K562 (cell line): Measurements from ENCODE around the gene CNTNAP3. TPM values are rescaled to one million over a fixed set of nuclear protein-coding genes. Genes with fewer than 3 reads are reported as not detected.
"Not testable (repeated sequence)": the region's sequence is repeated elsewhere in the genome, so short reads cannot be mapped to it uniquely, and the experiment has no call there.

Experiments
- ATAC-seq: fragments of 200-7000 bp; cut with Tn5 transposase; 3 replicates; pipeline ENCODE4 v1.9.1; 2020; ENCODE audit warnings: moderate library complexity
- BruUV-seq: library from RNA; stranded (reverse); fragments of 400-500 nt; replicated peaks from 2 replicates; lab custom pipeline; 2021; lab: Mats Ljungman, UMichigan
- CTCF ChIA-PET: fragments of 300-600 bp; formaldehyde crosslinking; extraction: SDS; loops from one replicate; lab custom pipeline; 2021; ENCODE audit warnings: low intra/inter-chr PET ratio; lab: Yijun Ruan, JAX
- POLR2A ChIA-PET: fragments of 300-600, 350-650 bp; sonication (Branson Sonifier 250); formaldehyde crosslinking; extraction: SDS; loops from one replicate; lab custom pipeline; 2021; ENCODE audit warnings: antibody characterized with exemption, inconsistent platforms; lab: Yijun Ruan, JAX
- DNase-seq, 4 experiments: peaks; one replicate each; pipeline versions ENCODE4 v3.0.0 to v3.0.0-alpha.2; 2011 to 2018; ENCODE audit warnings: low spot score in 3 of 4, mixed read lengths in 3 of 4; ENCODE audit errors: extremely low read depth in 1 of 4
- FAIRE-seq: peaks from 2 replicates; lab custom pipeline; 2011; peaks lifted over from hg19 to GRCh38; lab: Jason Lieb, UNC
- H2AFZ ChIP-seq: 2 replicates; pipeline ENCODE4 v1.6.0; 2011; ENCODE audit warnings: low read depth, low read length, control low read depth, inconsistent platforms
- H3K27ac ChIP-seq: fragments of 200-600 bp; 3 replicates; pipeline ENCODE4 v1.8.0; 2011; ENCODE audit warnings: low read depth, mild to moderate bottlenecking, control low read depth, inconsistent platforms, low read length, moderate library complexity, mixed read lengths; ENCODE audit errors: extremely low read depth
- H3K27me3 ChIP-seq, 2 experiments: fragments of 300-600 bp in 1 of 2; 2 replicates in 1 of 2; 3 replicates in 1 of 2; pipeline versions ENCODE4 v1.6.0 to v1.8.0; 2011; ENCODE audit warnings: inconsistent platforms in 2 of 2, low read length in 2 of 2, mild to moderate bottlenecking in 1 of 2, mixed read lengths in 1 of 2, moderate library complexity in 1 of 2; ENCODE audit not compliant: control insufficient read depth in 2 of 2, insufficient read depth in 2 of 2
- H3K36me3 ChIP-seq: fragments of 300-600 bp; 3 replicates; pipeline ENCODE4 v1.8.0; 2011; ENCODE audit warnings: mild to moderate bottlenecking, low read length, inconsistent platforms; ENCODE audit not compliant: control insufficient read depth, insufficient read depth
- H3K4me1 ChIP-seq, 2 experiments: fragments of 200-600 bp in 1 of 2; replicated peaks in 1 of 2; 2 replicates in 1 of 2; 3 replicates in 1 of 2; pipeline versions ENCODE4 v1.5.1 to v1.8.0; 2011; ENCODE audit warnings: inconsistent platforms in 2 of 2, low read length in 2 of 2, mild to moderate bottlenecking in 1 of 2, mixed read lengths in 1 of 2, moderate library complexity in 1 of 2; ENCODE audit not compliant: control insufficient read depth in 2 of 2, insufficient read depth in 2 of 2
- H3K4me2 ChIP-seq: 2 replicates; pipeline ENCODE4 v1.6.1; 2011; ENCODE audit warnings: low read length, control low read depth, inconsistent platforms, mixed read lengths; ENCODE audit not compliant: insufficient read depth
- H3K4me3 ChIP-seq: fragments of 200-600 bp; sonication (generic), shearing (Covaris generic); 2 replicates; pipeline ENCODE4 v1.5.1; 2016; ENCODE audit warnings: control low read depth, inconsistent platforms
- H3K79me2 ChIP-seq: fragments of 200-600 bp; 3 replicates; pipeline ENCODE4 v1.8.0; 2011; ENCODE audit warnings: low read length, inconsistent platforms; ENCODE audit not compliant: control insufficient read depth, insufficient read depth
- H3K9ac ChIP-seq, 2 experiments: 2 replicates each; pipeline versions ENCODE4 v1.6.0 to v1.6.1; 2011; ENCODE audit warnings: low read depth in 2 of 2, low read length in 2 of 2, control low read depth in 1 of 2, inconsistent platforms in 1 of 2, mild to moderate bottlenecking in 1 of 2, mixed read lengths in 1 of 2; ENCODE audit not compliant: insufficient read depth in 1 of 2
- H3K9me1 ChIP-seq: one replicate; pipeline ENCODE4 v1.6.0; 2011; ENCODE audit warnings: inconsistent platforms, mild to moderate bottlenecking, low read length, moderate library complexity; ENCODE audit not compliant: control insufficient read depth, insufficient read depth
- H3K9me3 ChIP-seq: replicated peaks from 2 replicates; pipeline ENCODE4 v1.5.1; 2011; ENCODE audit warnings: low read depth, low read length, inconsistent platforms; ENCODE audit not compliant: control insufficient read depth, insufficient read depth
- H4K20me1 ChIP-seq: replicated peaks from 2 replicates; pipeline ENCODE4 v1.6.1; 2011; ENCODE audit warnings: low read length, inconsistent platforms, mixed read lengths; ENCODE audit not compliant: control insufficient read depth, insufficient read depth
- WGBS: fragments of 100-300 bp; shearing (Covaris generic); methylation state at CpG from one replicate; pipeline ENCODE4 v1.1.6; 2016; ENCODE audit warnings: low coverage, mixed read lengths; ENCODE audit not compliant: insufficient coverage; ENCODE audit errors: missing lambda C conversion rate; 5-methylcytosine and 5-hydroxymethylcytosine counted together
- in situ Hi-C: fragments of 300-500 bp; cut with MboI; formaldehyde crosslinking; loops from 4 replicates; pipeline ENCODE4 v1.15.0; 2018; ENCODE audit warnings: inconsistent platforms, mixed read lengths
- intact Hi-C: fragments of 100-400 bp; cut with micrococcal nuclease; formaldehyde crosslinking; loops from 2 replicates; pipeline ENCODE4 v1.14.2; 2022
- polyA plus RNA-seq, 8 experiments: library from polyadenylated mRNA; depleted of rRNA in 4 of 8; stranded (reverse) in 5 of 8; unstranded in 3 of 8; fragments of >200 nt; fragmentation: Nextera tagmentation in 2 of 8; fragmentation: Illumina TruSeq in 1 of 8; extraction: Ambion mirVana in 2 of 8; extraction: Trizol in 1 of 8; gene quantifications; 2 replicates each; pipeline versions ENCODE4 v1.2.1 to v1.2.3, GENCODE V29; 2011 to 2014; ENCODE audit warnings: inconsistent platforms in 1 of 8, missing spikeins in 1 of 8
- total RNA-seq, 7 experiments: library from RNA; depleted of rRNA in 6 of 7; stranded (reverse); fragments of >200 nt in 6 of 7; fragmentation: Illumina TruSeq in 2 of 7; extraction: Trizol in 2 of 7; gene quantifications; 2 replicates each; pipeline versions ENCODE4 v1.2.1 to v1.2.3, GENCODE V29; 2011 to 2021; ENCODE audit warnings: low replicate concordance in 1 of 7

The CNTNAP3 gene
- total and polyA plus RNA-seq, 9 of the 15 experiments (the other 6 are each of a cell fraction or from before 2014, with no cell fraction given): 0.04 to 0.36 (median 0.11) TPM; not detected in 1

GRCh38 chr9:39205842-39206241 is 82.1 kb downstream of the CNTNAP3 start:
- intact Hi-C loops, POLR2A ChIA-PET, H3K9me1 ChIP-seq, FAIRE-seq, H2AFZ ChIP-seq, BruUV-seq, H3K9ac ChIP-seq, H3K4me3 ChIP-seq, H3K36me3 ChIP-seq, H3K4me2 ChIP-seq, H4K20me1 ChIP-seq, H3K27ac ChIP-seq, H3K79me2 ChIP-seq, DNase-seq, CTCF ChIA-PET, H3K9me3 ChIP-seq, H3K4me1 ChIP-seq, H3K27me3 ChIP-seq, ATAC-seq, in situ Hi-C loops: not testable (repeated sequence)
- WGBS: no CpG with 5 or more reads among the region's 4 CpGs

- H3K4me3 ChIP-seq, H3K9me3 ChIP-seq, H4K20me1 ChIP-seq, H3K36me3 ChIP-seq, DNase-seq, H3K27me3 ChIP-seq, CTCF ChIA-PET, H2AFZ ChIP-seq, POLR2A ChIA-PET, H3K9ac ChIP-seq, BruUV-seq, H3K27ac ChIP-seq, H3K79me2 ChIP-seq, intact Hi-C loops, H3K4me1 ChIP-seq, H3K4me2 ChIP-seq, ATAC-seq, FAIRE-seq, in situ Hi-C loops, H3K9me1 ChIP-seq: not testable (repeated sequence)
Measured at GRCh38 chr9:39200412-39200811, 87.6 kb downstream of the CNTNAP3 start.

- H3K27me3 ChIP-seq, H3K9me1 ChIP-seq, H3K27ac ChIP-seq, H2AFZ ChIP-seq, H3K36me3 ChIP-seq, intact Hi-C loops, H3K4me1 ChIP-seq, DNase-seq, H3K9me3 ChIP-seq, H3K9ac ChIP-seq, POLR2A ChIA-PET, H3K79me2 ChIP-seq, H3K4me3 ChIP-seq, FAIRE-seq, H4K20me1 ChIP-seq, BruUV-seq, CTCF ChIA-PET, in situ Hi-C loops, ATAC-seq, H3K4me2 ChIP-seq: not testable (repeated sequence)
- WGBS: no CpG with 5 or more reads among the region's 7 CpGs
Measured at GRCh38 chr9:39198000-39198709, 89.8 kb downstream of the CNTNAP3 start.

DNA sequence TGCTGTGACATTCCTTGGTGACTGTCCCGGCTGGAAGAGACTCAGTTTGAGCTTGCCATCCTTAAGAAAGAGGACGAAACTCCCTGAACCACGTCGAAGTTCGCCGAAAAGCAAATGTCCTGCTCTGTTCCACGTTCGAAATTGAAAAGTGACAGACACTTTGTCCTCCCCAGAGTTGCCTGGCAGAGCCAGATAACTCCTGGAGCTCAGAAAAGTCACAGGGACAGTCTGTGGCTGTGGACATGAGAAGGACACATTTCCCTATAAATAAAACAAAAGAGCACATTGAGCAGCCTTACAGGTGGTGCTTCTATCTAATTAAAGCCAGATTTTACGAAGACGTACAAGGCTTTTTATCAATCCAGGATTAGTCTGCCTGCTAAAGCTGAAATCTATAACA is 116.6 kb downstream of the CNTNAP3 start:
- H3K4me3 ChIP-seq, POLR2A ChIA-PET, H3K9me3 ChIP-seq, H3K9me1 ChIP-seq, H3K36me3 ChIP-seq, H3K27me3 ChIP-seq, intact Hi-C loops, H3K4me2 ChIP-seq, H2AFZ ChIP-seq, FAIRE-seq, H3K9ac ChIP-seq, H3K79me2 ChIP-seq, H3K27ac ChIP-seq, H3K4me1 ChIP-seq, in situ Hi-C loops, ATAC-seq, DNase-seq, BruUV-seq, CTCF ChIA-PET, H4K20me1 ChIP-seq: not testable (repeated sequence)
- WGBS: no CpG with 5 or more reads among the region's 10 CpGs
